Erythroblast (primary cell): ENCODE measurements around the gene SLC15A3.

Source experiments
- DNase-seq, 2 experiments: peaks; one replicate each; lab custom pipeline; 2025; lab: John Stamatoyannopoulos, UW
- GATA1 ChIP-seq: IDR thresholded peaks from 2 replicates; pipeline ENCODE4 v1.6.1; 2011; ENCODE audit warnings: low read depth, mild to moderate bottlenecking, control low read depth, low read length, moderate library complexity
- POLR2A ChIP-seq: IDR thresholded peaks from 2 replicates; pipeline ENCODE4 v1.6.1; 2011; ENCODE audit warnings: mild to moderate bottlenecking, low read length

The SLC15A3 gene

GRCh38 chr11:60945295-60945667 lies 6.7 kb downstream of the SLC15A3 start:
- no peak for DNase-seq
- no peak for TF ChIP-seq GATA1
- TF ChIP-seq POLR2A = no peak

GRCh38 chr11:60944490-60945294 lies 7.3 kb downstream of the SLC15A3 start:
- peak in 1 of 2 experiments; percentile 10 for DNase-seq
- TF ChIP-seq GATA1 (no peak), POLR2A (no peak)

DNA sequence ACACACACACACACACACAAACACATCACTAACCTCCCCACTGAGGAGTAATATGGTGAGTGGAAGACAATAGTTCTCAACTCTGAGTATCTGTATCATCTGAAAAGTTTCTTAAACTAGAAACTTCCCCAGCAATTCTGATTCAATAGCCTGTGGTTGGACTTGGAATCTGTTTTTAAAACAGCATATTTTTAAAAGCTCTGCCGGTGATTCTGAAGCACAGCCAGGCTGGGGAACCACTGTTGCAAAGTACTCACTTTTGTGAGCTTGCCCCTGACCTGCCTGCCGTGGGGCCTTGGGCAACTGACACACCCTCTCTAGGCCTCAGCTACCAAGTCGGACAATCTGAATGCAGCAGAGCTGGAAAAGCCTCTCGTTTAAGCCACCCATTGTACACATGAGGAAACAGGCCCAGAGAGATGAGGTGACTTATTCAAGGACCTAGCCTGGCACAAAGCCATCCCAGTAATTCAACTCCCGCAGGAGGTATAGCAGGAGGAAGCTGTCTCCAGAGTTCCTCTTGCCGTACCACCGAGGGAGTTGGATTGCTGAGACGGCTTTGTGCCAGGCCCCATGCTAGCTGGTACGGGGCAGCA lies 8.9 kb downstream of the SLC15A3 start:
- TF ChIP-seq GATA1 = no peak
- TF ChIP-seq POLR2A = no peak

GRCh38 chr11:60942219-60942618 lies 9.8 kb downstream of the SLC15A3 start:
- DNase-seq = no peak
- TF ChIP-seq GATA1 (no peak), POLR2A (no peak)

More for the DNA sequence above, 8.9 kb downstream of the SLC15A3 start:
- no peak for DNase-seq

DNA sequence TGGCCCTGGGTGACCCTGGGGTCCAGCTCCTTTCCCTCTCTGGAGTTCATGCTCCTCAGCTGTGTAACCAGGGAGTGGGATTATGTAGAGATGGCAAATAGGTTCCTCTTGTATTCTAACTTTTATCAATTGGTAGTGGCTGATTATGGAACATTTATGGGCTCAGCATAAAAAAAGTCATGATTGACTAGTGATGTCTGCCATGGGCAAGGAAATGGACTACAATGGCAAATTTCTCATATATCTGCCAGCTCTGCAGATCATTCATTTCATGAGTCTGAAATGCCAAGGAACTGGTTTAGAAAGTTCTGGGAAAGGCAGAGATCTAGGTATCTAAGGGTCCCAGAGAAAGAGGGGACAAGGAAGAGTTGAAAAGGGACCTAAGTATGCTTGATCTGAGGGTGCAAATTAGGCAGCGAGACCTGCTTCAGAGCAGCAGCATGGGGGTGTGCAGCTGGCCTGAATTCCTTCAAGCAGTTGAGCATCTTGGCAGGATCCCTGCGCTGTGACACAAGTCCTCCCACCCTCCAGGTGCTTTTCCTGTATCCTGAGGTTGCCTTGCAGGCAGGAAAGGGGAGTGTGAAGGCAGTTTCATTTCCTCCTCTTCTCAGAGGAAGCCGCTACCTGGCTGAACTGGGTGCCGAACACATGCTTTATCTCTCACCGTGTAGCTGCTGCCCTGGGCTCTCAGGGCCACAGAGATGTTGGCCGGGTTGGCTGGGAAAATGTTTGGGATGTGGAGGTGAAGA lies 10.4 kb downstream of the SLC15A3 start:
- no peak for TF ChIP-seq POLR2A
- TF ChIP-seq GATA1 = no peak
- DNase-seq = no peak

- no peak for TF ChIP-seq GATA1
- TF ChIP-seq POLR2A = no peak
- no peak for DNase-seq
Measured at GRCh38 chr11:60939855-60940254, 12.1 kb downstream of the SLC15A3 start.

GRCh38 chr11:60939301-60939700 lies 12.7 kb downstream of the SLC15A3 start:
- no peak for TF ChIP-seq POLR2A
- no peak for TF ChIP-seq GATA1
- DNase-seq = no peak

DNA sequence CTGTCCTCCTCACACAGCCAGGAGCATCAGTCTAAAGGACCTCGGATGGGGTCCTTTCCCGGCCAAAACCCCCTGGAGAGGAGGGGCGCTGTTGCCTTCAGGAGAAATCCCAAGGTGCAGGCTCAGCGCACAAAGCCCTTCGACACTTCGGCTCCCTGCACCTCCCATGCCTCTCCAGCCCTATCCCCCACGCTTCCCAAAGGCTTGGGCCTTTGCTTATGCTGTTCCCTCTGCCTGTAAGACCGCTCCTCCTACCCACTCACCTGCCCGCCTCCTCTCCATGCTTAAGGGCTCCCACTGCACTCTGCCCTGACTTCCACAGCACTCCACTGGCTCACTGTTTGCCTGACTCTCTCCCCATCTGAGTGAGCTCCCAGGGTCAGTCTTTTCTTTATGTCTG lies 13.5 kb downstream of the SLC15A3 start:
- TF ChIP-seq POLR2A (no peak), GATA1 (no peak)
- no peak for DNase-seq

- TF ChIP-seq GATA1 (no peak), POLR2A (no peak)
- DNase-seq = no peak
Measured at GRCh38 chr11:60937811-60938210, 14.2 kb downstream of the SLC15A3 start.

GRCh38 chr11:60937144-60937527 lies 14.8 kb downstream of the SLC15A3 start:
- TF ChIP-seq POLR2A = no peak
- DNase-seq = no peak

GRCh38 chr11:60936467-60937143 lies 15.4 kb downstream of the SLC15A3 start:
- no peak for DNase-seq
- TF ChIP-seq GATA1 (no peak), POLR2A (no peak)

GRCh38 chr11:60935676-60936442 lies 16.1 kb downstream of the SLC15A3 start:
- no peak for TF ChIP-seq POLR2A
- no peak for TF ChIP-seq GATA1
- no peak for DNase-seq
